ENCODE data around the gene KRT6A. TPM values are rescaled to one million over a fixed set of nuclear protein-coding genes. Genes with fewer than 3 reads are reported as not detected.

Gene KRT6A
- total and polyA plus RNA-seq, 10 of the 15 experiments (the other 5 are each of a cell fraction or from before 2014, with no cell fraction given): 0.96 TPM; not detected in 9

DNA sequence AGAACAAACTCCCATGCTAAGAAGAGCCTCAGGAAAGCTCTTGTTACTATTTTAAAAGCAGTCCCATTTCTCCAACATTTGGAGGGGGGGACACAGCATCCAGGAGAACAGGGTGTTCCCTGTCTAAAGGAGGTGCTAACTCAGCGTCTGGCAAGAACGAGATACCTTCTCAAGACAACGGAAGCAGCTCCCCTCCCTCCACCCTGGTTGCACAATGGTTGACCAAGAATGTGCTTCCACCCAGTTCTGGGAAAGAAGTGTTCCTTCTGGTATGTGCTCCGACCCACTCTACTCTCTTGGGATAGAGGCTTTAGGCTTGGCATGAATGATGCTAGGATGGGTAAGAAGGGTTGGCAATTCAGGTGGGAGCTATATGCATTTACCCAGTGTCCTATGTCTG is 1.5 kb upstream of the KRT6A start:
- Histone ChIP-seq H3K9me3 (replicated peaks; ENCODE audit: control insufficient read depth, insufficient read depth, low read length) (no peaks in the 10 kb centered on the region), H3K4me1 (ENCODE audit: control insufficient read depth, insufficient read depth, low read length) (no peaks in the 10 kb centered on the region), H3K79me2 (ENCODE audit: control insufficient read depth, insufficient read depth, low read length) (no peaks in the 10 kb centered on the region), H2AFZ (ENCODE audit: control insufficient read depth, low read depth, low read length) (no peak overlapping the region), H3K4me2 (ENCODE audit: control insufficient read depth, insufficient read depth) (no peak overlapping the region), H3K36me3 (ENCODE audit: control insufficient read depth in 2 of 2, insufficient read depth in 2 of 2, low read length in 1 of 2) (no peaks in the 10 kb centered on the region), H3K9ac (ENCODE audit: control insufficient read depth, insufficient read depth, low read length) (no peak overlapping the region), H3K27me3 (replicated peaks in 1 of 2; ENCODE audit: control insufficient read depth in 2 of 2, insufficient read depth in 2 of 2, low read length in 1 of 2) (peaks cover 0 to 6% of the 10 kb centered on the region in 2 experiments; a peak in 2 of 4 replicates), H3K27ac (ENCODE audit: control insufficient read depth, insufficient read depth) (no peak overlapping the region), H4K20me1 (ENCODE audit: control insufficient read depth, insufficient read depth) (no peaks in the 10 kb centered on the region), H3K4me3 (no peak overlapping the region)
- intact Hi-C loops (cut with micrococcal nuclease; ENCODE audit: unreplicated experiment): no loop called here
- FAIRE-seq (no peak), DNase-seq (ENCODE audit: low read depth, low spot score) (no peak), ATAC-seq (no peak)
- no peak for TF ChIP-seq NRF1 (conservative IDR thresholded peaks at IDR 0.05; ENCODE audit: low read depth, low read length)
- TF ChIP-seq, protein P1, sequence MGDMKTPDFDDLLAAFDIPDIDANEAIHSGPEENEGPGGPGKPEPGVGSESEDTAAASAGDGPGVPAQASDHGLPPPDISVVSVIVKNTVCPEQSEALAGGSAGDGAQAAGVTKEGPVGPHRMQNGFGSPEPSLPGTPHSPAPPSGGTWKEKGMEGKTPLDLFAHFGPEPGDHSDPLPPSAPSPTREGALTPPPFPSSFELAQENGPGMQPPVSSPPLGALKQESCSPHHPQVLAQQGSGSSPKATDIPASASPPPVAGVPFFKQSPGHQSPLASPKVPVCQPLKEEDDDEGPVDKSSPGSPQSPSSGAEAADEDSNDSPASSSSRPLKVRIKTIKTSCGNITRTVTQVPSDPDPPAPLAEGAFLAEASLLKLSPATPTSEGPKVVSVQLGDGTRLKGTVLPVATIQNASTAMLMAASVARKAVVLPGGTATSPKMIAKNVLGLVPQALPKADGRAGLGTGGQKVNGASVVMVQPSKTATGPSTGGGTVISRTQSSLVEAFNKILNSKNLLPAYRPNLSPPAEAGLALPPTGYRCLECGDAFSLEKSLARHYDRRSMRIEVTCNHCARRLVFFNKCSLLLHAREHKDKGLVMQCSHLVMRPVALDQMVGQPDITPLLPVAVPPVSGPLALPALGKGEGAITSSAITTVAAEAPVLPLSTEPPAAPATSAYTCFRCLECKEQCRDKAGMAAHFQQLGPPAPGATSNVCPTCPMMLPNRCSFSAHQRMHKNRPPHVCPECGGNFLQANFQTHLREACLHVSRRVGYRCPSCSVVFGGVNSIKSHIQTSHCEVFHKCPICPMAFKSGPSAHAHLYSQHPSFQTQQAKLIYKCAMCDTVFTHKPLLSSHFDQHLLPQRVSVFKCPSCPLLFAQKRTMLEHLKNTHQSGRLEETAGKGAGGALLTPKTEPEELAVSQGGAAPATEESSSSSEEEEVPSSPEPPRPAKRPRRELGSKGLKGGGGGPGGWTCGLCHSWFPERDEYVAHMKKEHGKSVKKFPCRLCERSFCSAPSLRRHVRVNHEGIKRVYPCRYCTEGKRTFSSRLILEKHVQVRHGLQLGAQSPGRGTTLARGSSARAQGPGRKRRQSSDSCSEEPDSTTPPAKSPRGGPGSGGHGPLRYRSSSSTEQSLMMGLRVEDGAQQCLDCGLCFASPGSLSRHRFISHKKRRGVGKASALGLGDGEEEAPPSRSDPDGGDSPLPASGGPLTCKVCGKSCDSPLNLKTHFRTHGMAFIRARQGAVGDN (IDR thresholded peaks at IDR 0.05): no peak
- TF ChIP-seq, protein P2, sequence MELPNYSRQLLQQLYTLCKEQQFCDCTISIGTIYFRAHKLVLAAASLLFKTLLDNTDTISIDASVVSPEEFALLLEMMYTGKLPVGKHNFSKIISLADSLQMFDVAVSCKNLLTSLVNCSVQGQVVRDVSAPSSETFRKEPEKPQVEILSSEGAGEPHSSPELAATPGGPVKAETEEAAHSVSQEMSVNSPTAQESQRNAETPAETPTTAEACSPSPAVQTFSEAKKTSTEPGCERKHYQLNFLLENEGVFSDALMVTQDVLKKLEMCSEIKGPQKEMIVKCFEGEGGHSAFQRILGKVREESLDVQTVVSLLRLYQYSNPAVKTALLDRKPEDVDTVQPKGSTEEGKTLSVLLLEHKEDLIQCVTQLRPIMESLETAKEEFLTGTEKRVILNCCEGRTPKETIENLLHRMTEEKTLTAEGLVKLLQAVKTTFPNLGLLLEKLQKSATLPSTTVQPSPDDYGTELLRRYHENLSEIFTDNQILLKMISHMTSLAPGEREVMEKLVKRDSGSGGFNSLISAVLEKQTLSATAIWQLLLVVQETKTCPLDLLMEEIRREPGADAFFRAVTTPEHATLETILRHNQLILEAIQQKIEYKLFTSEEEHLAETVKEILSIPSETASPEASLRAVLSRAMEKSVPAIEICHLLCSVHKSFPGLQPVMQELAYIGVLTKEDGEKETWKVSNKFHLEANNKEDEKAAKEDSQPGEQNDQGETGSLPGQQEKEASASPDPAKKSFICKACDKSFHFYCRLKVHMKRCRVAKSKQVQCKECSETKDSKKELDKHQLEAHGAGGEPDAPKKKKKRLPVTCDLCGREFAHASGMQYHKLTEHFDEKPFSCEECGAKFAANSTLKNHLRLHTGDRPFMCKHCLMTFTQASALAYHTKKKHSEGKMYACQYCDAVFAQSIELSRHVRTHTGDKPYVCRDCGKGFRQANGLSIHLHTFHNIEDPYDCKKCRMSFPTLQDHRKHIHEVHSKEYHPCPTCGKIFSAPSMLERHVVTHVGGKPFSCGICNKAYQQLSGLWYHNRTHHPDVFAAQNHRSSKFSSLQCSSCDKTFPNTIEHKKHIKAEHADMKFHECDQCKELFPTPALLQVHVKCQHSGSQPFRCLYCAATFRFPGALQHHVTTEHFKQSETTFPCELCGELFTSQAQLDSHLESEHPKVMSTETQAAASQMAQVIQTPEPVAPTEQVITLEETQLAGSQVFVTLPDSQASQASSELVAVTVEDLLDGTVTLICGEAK (IDR thresholded peaks at IDR 0.05; ENCODE audit: borderline replicate concordance): no peak
- no peak for TF ChIP-seq SPI1 (IDR thresholded peaks at IDR 0.05; ENCODE audit: borderline replicate concordance, insufficient read depth, low read depth, low read length)
- no peak for TF ChIP-seq SIX5 (IDR thresholded peaks at IDR 0.05; ENCODE audit: low read depth, low read length, severe bottlenecking)
- ChIA-PET SMC1A (ENCODE audit: uncharacterized antibody, unreplicated experiment) (interaction anchor here (1.0 to 1.5 kb wide), 2 partner anchors 8 to 12 kb away, joined by 3 to 5 read pairs; no protein-coding TSS in a partner anchor), POLR2A (no interaction called here), CTCF (interaction anchor here (0.7 to 1.1 kb wide), 2 partner anchors 15 to 300 kb away, joined by 3 read pairs; no protein-coding TSS in a partner anchor), RAD21 (ENCODE audit: unreplicated experiment) (no interaction called here)
- WGBS (ENCODE audit: insufficient coverage, insufficient replicate concordance, low lambda C conversion rate, missing lambda C conversion rate): 15% methylated on average over 4 of the region's 4 CpGs
- in situ Hi-C loops (cut with MboI): no loop called here
- no TSS peak for BruUV-seq (replicated peaks)

Data from GM12878 (cell line).